Measurements from ENCODE around the gene SYTL1. TPM values are rescaled to one million over a fixed set of nuclear protein-coding genes. Genes with fewer than 3 reads are reported as not detected.

The SYTL1 gene
- total and polyA plus RNA-seq, 7 donors = 0.54 to 25.9 (median 2.4) TPM; not detected in 1

DNA sequence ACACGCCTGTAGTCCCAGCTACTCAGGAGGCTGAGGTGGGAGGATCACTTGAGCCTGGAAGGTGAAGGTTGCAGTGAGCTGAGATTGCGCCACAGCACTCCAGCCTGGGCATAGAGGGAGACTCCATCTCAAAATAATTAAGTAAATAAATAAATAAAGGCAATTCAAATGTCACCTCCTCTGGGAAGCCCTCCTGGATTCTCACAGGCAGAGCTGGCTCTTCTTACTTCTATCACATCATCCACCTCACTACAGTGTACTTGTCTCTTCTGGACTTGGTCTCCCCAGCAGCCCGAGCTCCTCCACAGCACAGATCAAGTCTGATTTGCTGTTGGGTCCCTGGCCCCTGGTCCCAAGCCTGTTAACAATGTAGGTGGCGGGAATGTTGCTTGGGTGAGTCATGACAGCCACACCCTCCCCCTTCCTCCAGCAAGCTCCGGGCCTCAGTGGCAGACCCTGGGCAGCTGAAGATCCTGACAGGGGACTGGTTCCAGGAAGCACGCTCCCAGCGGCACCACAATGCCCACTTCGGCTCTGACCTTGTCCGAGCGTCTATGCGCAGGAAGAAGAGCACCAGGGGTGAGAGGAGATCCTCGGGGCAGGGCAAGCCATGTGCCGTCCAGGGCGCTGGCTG lies 5.3 kb downstream of the SYTL1 start:
- no peaks in the 10 kb centered on the region for H3K36me3 ChIP-seq
- no peaks in the 10 kb centered on the region for H3K9me3 ChIP-seq
- no peak for DNase-seq
- intact Hi-C loops (cut with DNase I) = no loop called here
- 83 to 89% methylated on average over 14 of the region's 14 CpGs for WGBS, 2 donors
- peaks cover 0 to 26% (median 25%) of the 10 kb centered on the region in 4 donors for H3K4me1 ChIP-seq
- no peak overlapping the region for H3K27ac ChIP-seq
- TF ChIP-seq POLR2A (IDR thresholded peaks at IDR 0.05) (no peak), POLR2AphosphoS5 (IDR thresholded peaks at IDR 0.05) (no peak), EP300 (IDR thresholded peaks at IDR 0.05) (no peak)
- TF ChIP-seq, protein P1, sequence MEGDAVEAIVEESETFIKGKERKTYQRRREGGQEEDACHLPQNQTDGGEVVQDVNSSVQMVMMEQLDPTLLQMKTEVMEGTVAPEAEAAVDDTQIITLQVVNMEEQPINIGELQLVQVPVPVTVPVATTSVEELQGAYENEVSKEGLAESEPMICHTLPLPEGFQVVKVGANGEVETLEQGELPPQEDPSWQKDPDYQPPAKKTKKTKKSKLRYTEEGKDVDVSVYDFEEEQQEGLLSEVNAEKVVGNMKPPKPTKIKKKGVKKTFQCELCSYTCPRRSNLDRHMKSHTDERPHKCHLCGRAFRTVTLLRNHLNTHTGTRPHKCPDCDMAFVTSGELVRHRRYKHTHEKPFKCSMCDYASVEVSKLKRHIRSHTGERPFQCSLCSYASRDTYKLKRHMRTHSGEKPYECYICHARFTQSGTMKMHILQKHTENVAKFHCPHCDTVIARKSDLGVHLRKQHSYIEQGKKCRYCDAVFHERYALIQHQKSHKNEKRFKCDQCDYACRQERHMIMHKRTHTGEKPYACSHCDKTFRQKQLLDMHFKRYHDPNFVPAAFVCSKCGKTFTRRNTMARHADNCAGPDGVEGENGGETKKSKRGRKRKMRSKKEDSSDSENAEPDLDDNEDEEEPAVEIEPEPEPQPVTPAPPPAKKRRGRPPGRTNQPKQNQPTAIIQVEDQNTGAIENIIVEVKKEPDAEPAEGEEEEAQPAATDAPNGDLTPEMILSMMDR (IDR thresholded peaks at IDR 0.05) = no peak
- H3K4me3 ChIP-seq = no peak overlapping the region
- H3K27me3 ChIP-seq = peaks cover 16 to 46% (median 32%) of the 10 kb centered on the region in 3 donors

DNA sequence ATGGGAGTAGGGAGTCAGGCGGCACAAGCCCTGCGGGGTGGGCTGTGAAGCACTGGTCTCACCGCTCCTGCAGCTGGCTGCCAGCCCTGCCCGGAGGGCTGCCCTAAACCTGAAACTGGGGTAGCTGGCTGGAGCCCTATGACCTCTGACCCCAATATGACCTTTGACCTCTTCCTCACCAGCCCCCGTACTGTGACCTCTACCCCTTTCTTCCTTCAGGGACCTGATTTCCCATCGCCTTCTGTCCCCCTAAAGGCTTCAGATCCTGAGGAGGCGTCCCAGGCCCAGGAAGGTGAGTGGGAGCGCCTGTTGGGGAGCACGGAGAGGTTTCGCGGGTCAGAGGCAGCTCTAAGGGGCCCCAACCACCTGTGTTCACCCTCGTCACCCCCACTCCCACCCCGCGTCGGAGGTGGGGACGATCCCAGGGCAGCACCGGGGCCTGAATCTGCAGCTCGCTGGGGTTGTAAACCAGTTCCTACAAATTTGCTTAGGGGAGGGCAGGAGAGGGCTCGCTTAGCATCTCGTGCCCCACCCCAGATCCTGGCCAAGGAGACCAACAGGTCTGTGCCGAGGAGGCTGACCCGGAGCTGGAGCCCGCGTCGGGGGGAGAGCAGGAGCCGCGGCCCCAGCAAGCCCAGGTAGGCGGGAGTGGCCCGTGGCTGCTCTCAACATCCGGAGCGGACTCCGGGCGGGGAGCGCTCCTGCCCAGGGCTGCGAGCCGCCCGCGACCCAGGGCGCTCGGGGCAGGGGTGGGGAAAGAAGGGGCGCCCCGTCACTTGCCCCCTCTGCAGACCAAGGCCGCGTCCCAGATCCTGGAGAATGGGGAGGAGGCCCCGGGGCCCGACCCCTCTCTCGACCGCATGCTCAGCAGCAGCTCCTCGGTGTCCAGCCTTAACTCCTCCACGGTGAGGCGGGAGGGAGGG lies 7.3 kb downstream of the SYTL1 start:
- Histone ChIP-seq H3K4me1 (peaks cover 0 to 26% (median 25%) of the 10 kb centered on the region in 4 donors), H3K27ac (no peak overlapping the region), H3K4me3 (peak overlapping the region; percentile 29 to 50 (median 44)), H3K27me3 (peaks cover 16 to 46% (median 32%) of the 10 kb centered on the region in 3 donors), H3K36me3 (peaks cover 0 to 10% (median 3%) of the 10 kb centered on the region in 4 donors), H3K9me3 (no peaks in the 10 kb centered on the region)
- no peak for DNase-seq
- 15 to 36% methylated on average over 51 of the region's 51 CpGs for WGBS, 2 donors
- TF ChIP-seq, protein P1 (IDR thresholded peaks at IDR 0.05) = no peak
- TF ChIP-seq POLR2A (IDR thresholded peaks at IDR 0.05) (no peak), EP300 (IDR thresholded peaks at IDR 0.05) (no peak), POLR2AphosphoS5 (IDR thresholded peaks at IDR 0.05) (peak in 1 of 4 donors; percentile 15)
- intact Hi-C loops (cut with DNase I) = no loop called here

DNA sequence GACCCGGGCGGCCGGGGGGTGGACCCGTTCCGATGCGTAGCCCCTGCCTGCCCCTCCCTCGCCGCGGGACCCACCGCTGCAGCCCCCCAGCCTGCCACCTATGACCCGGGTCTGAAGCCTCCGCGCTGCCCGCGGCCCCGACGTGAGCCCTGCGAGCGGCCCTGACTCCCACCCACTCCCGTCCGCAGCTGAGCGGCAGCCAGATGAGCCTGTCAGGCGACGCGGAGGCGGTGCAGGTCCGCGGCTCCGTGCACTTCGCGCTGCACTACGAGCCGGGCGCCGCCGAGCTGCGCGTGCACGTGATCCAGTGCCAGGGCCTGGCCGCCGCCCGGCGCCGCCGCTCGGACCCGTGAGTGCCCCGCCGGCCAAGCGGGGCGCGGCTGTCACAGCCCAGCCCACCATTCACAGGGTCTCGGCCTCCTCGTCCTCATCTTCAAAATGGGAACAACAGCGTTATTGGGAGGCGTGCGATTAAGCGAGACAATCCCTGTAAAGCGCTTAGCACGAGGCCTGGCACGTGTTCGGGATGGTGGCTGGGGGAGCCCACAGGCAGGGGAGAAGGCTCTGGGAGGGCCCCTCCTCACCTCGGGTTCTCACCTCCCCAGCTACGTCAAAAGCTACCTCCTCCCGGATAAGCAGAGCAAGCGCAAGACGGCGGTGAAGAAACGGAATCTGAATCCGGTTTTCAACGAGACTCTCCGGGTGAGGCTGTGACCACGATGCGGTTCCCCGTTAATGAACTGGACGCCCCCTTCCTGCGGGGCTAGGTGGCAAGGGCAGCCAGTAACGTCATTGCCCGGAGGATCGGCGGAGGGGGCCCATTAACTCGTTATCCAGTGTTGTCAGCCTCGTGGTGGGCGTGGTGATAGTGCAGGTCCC lies 8.2 kb downstream of the SYTL1 start:
- WGBS, 2 donors = 25 to 58% methylated on average over 84 of the region's 84 CpGs
- Histone ChIP-seq H3K36me3 (peaks cover 0 to 17% (median 7%) of the 10 kb centered on the region in 4 donors), H3K27ac (peak overlapping the region in 1 of 4 donors; percentile 39), H3K9me3 (no peaks in the 10 kb centered on the region), H3K4me3 (peak overlapping the region; percentile 29 to 50 (median 44)), H3K4me1 (peaks cover 0 to 26% (median 25%) of the 10 kb centered on the region in 4 donors), H3K27me3 (peaks cover 16 to 46% (median 32%) of the 10 kb centered on the region in 3 donors)
- intact Hi-C loops (cut with DNase I) = no loop called here
- TF ChIP-seq POLR2AphosphoS5 (IDR thresholded peaks at IDR 0.05) = peak in 2 of 4 donors; percentile 17 to 52
- TF ChIP-seq EP300 (IDR thresholded peaks at IDR 0.05) = no peak
- no peak for DNase-seq

DNA sequence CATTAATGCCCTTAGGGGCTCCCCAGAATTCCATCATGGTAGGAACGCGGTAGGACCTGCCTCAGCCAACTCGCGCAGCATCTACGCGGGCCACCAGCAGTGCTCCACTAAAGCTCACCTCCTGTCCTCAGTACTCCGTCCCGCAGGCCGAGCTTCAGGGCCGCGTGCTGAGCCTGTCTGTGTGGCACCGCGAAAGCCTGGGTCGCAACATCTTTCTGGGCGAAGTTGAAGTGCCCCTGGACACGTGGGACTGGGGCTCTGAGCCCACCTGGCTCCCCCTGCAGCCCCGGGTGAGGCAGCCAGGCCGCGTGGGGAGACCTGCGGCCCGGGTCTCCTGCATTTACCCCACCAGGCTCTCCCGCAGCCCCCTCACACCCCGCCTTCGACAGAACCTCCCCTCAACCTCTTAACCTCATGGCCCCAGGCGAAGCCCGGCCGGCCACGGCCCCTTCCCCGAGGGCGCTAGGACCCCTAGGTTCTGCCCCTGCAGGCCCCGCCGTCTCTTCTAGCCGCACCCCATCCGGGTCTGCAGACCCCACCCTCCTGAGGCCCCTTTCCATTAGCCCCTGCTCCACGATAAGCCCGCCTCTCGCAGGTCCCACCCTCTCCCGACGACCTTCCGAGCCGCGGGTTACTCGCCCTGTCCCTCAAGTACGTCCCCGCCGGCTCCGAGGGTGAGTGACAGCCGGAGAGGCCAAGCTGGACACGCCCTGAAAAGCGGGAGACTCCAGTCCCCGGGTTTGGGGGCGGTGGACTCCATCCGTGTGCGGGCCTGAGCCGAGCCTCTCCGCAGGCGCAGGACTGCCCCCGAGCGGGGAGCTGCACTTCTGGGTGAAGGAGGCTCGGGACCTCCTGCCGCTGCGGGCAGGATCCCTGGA lies 9.1 kb downstream of the SYTL1 start:
- no peak for DNase-seq
- TF ChIP-seq, protein P1 (IDR thresholded peaks at IDR 0.05) = no peak
- TF ChIP-seq POLR2A (IDR thresholded peaks at IDR 0.05) = no peak
- no peak for TF ChIP-seq POLR2AphosphoS5 (IDR thresholded peaks at IDR 0.05)
- no peak for TF ChIP-seq EP300 (IDR thresholded peaks at IDR 0.05)
- H3K4me1 ChIP-seq = peaks cover 0 to 26% (median 25%) of the 10 kb centered on the region in 4 donors
- intact Hi-C loops (cut with DNase I) = no loop called here
- H3K4me3 ChIP-seq = peak overlapping the region in 2 of 4 donors; percentile 47 to 50
- peaks cover 16 to 46% (median 32%) of the 10 kb centered on the region in 3 donors for H3K27me3 ChIP-seq
- no peaks in the 10 kb centered on the region for H3K9me3 ChIP-seq
- H3K36me3 ChIP-seq = peaks cover under 1 to 25% (median 15%) of the 10 kb centered on the region in 4 donors
- 25 to 59% methylated on average over 62 of the region's 62 CpGs for WGBS, 2 donors
- peak overlapping the region in 2 of 4 donors; percentile 16 to 47 for H3K27ac ChIP-seq
